Epidermal melanocyte (primary cell): Measurements from ENCODE around the gene LRRC23.
A peak's percentile ranks its signal among the peaks of the same experiment; 100 is the strongest.

Experiments
- DNase-seq: peaks from one replicate; pipeline ENCODE4 v3.0.0; 2011; ENCODE audit warnings: low spot score; ENCODE audit not compliant: insufficient read length

LRRC23 gene

DNA sequence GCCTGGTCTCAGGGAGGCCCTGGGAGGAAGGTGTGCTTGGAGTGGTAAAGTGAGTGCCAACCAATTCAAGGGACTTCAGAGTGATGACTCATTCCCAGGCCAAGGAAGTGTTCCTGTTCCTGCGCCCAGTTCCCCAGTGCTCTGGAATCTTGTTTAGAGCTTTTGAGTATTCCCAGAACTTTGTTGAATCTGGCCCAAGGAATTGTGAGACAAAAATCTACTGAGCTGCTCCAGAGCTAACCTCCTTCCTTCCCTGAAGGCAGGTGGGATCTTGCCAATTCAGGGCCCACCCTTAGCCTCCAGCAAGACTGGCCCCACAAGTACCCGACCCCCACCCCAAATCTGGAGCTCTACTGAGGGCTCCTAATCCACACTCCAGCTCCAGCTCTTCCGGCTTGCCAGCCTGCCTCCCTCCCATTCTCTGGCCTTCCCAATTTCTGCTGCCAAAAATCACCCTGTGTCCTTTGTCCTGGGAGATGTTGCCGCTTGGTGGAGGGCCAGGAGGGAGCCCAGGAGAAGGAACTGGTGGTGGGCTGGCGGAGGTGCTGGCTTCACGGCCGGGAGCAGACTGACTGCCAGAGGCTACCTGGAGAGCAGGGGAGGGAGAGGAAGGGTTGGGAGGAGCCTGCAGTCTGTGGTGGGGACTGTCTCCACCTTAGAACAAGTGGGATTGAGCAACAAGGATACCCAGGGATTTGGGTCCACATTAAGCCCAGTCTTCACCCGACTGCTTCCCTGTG is 21.1 kb downstream of the LRRC23 start:
- DNase-seq = peak; percentile 61

DNA sequence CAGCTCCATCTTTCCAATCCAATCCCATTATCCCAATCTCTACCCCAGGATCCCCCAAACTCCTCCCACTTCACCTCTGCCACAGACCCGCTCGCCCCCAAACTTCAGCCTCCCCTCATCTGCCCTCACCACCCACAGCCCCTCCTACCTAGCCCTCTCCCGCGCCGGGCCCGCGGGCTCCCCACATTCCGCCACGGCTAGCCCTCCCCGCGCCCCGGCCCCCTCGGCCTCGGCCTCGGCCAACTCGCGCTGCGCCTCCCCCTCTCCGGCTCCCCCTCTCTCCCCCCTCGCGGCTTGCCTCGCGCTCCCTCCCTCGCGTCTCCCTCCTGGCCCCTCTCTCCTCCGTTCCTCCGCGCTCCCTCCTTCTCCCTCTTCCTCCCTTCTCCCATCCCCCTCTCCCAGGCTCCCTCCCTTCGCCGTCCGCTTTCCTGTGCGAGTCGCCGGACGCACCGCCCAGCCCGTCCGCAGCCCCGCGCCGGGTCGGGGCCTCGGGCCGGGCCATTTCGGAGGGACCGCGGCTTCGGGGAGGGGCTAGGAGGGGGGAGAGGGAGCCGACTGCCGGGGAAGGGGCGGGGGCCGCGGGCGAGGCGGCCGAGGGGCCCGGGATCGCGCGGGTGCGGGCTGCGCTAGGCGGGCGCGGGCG is 22.9 kb downstream of the LRRC23 start, which contains the start of gene ATN1:
ATN1 (plus strand) TSS at position 581 of the 643 bp plus-strand sequence. CDS start 6,043 bp downstream, outside the sequence.
- DNase-seq = peak; percentile 82

GRCh38 chr12:6928022-6928702 is 23.5 kb downstream of the LRRC23 start:
- DNase-seq = no peak

GRCh38 chr12:6928703-6929407 is 24.2 kb downstream of the LRRC23 start:
- no peak for DNase-seq

GRCh38 chr12:6929466-6930452 is 25.1 kb downstream of the LRRC23 start:
- no peak for DNase-seq

DNA sequence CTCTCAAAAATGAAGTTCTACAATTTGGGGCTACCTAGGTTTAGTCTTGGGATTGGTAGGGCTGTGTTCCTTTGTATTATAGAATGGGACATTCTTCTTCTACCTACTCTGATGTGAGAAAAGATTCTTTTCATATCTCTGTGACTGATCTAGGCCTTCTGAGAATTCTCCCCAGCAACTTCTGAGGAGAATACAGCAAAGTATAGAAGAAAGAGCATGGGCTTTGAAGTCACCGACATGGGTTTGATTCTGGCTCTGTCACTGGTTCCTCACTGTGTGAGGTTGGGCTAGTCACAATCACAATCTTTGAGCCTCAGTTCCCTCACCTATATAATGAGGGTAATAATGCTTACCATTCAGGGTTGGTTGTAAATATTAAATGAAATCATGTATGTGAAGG is 28.1 kb downstream of the LRRC23 start:
- no peak for DNase-seq

GRCh38 chr12:6934110-6934509 is 29.5 kb downstream of the LRRC23 start:
- DNase-seq = no peak

- DNase-seq = no peak
Observed at GRCh38 chr12:6935371-6936193, 31.0 kb downstream of the LRRC23 start.

- DNase-seq = no peak
Observed at GRCh38 chr12:6936194-6936635, 31.6 kb downstream of the LRRC23 start.

GRCh38 chr12:6936636-6937480 is 32.2 kb downstream of the LRRC23 start:
- DNase-seq = no peak

DNA sequence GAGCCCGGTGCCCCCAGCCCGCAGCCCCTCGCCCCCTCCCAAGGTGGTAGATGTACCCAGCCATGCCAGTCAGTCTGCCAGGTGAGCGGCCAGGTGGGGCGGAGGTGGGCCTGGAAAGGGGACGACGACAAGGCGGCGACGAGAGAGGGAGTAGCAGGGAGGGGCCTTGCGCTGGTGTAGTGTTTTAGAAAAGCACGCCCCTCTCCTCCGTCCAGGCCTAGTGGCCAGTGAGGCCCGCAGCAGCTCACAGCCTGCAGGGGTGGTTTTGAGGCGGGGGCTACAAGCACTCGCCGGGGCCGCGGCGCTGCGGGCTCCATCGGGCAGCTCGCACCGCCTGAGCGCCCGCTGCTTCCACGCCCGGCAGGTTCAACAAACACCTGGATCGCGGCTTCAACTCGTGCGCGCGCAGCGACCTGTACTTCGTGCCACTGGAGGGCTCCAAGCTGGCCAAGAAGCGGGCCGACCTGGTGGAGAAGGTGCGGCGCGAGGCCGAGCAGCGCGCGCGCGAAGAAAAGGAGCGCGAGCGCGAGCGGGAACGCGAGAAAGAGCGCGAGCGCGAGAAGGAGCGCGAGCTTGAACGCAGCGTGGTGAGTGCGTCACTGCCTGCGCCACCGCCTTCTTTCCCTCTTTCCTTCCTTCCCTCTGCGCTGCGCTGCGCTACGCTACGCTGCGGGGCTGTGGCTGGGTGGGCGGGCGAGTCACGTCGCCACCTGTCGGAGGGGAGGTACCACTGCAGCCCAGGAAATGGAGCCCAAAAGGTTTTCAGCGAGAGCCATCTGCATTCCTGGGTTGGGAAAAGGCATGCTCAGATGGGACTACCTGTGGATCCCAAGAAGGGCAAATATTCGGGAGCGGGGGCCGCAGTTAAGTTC is 33.1 kb downstream of the LRRC23 start:
- DNase-seq = peak; percentile 82

DNA sequence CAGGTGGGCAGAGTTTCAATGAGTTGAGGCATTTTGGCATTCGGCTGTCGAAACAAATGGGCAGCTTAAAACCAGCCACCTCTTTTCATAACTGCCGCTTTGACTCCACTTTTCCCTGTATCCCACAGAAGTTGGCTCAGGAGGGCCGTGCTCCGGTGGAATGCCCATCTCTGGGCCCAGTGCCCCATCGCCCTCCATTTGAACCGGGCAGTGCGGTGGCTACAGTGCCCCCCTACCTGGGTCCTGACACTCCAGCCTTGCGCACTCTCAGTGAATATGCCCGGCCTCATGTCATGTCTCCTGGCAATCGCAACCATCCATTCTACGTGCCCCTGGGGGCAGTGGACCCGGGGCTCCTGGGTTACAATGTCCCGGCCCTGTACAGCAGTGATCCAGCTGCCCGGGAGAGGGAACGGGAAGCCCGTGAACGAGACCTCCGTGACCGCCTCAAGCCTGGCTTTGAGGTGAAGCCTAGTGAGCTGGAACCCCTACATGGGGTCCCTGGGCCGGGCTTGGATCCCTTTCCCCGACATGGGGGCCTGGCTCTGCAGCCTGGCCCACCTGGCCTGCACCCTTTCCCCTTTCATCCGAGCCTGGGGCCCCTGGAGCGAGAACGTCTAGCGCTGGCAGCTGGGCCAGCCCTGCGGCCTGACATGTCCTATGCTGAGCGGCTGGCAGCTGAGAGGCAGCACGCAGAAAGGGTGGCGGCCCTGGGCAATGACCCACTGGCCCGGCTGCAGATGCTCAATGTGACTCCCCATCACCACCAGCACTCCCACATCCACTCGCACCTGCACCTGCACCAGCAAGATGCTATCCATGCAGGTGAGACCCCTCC is 34.0 kb downstream of the LRRC23 start:
- DNase-seq = no peak

DNA sequence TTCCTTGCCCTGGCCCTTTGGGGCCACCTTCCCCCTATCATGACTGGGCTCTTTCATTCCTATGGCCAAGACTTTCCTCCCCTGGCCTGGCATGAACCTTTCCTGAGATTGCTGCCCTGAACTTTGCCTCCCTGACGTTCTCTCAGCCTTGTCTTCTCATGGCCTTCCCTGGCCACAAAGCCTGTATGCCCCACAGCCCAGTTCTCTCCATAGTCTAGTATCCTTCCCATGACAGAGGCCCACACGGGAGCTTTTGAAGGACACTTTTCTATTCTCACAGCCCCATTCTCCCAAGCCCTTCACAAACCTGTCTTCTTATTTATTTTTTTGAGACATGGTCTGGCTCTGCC is 34.5 kb downstream of the LRRC23 start:
- DNase-seq = no peak

DNA sequence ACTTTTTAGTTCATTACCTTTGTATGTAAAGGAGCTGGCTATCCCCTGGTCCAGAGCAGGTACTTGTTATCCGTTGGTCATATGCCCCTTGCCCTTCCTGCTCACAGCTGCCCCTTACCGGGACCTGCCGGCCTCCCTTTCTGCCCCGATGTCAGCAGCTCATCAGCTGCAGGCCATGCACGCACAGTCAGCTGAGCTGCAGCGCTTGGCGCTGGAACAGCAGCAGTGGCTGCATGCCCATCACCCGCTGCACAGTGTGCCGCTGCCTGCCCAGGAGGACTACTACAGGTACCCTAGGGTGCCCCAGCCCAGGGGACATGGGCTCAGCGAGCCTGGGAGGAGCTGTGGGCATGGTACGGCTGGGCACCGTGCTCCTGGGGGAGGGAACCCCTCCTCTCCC is 36.6 kb downstream of the LRRC23 start:
- DNase-seq = no peak

- no peak for DNase-seq
Observed at GRCh38 chr12:6941782-6942181, 37.2 kb downstream of the LRRC23 start.

DNA sequence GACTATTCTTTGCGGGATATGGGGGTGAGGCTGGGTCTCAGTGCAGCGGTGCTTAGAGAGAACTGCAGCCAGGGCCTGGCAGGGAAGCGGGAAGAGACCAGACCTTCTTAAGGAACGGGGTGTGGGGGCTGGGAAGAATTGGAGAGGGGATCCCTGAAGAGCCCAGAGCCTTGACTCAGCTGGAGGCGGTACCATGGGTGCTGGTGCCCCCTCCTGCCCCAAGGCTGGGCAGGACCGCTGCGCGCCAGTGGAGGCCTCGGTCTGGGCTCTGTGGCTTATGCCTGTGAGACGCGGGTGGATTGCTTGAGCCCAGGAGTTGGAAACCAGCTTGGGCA is 37.7 kb downstream of the LRRC23 start:
- DNase-seq = no peak

DNA sequence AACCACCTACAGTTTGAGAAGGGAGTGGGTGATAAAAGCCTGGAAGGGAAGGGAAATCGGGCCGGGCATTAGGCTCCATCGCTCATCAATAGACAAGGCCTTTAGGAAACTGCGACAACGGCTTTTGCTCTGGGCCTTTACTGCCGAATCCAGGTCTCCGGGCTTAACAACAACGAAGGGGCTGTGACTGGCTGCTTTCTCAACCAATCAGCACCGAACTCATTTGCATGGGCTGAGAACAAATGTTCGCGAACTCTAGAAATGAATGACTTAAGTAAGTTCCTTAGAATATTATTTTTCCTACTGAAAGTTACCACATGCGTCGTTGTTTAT is 38.7 kb downstream of the LRRC23 start:
- peak; percentile 97 for DNase-seq
